Keratinocyte (primary cell): ENCODE results near the gene MYO1D. TPM values are rescaled to one million over a fixed set of nuclear protein-coding genes. Genes with fewer than 3 reads are reported as not detected.

Experiments used
- DNase-seq: peaks from one replicate; pipeline ENCODE4 v3.0.0-alpha.2; 2011; ENCODE audit warnings: low read depth, missing footprints, low spot score
- FAIRE-seq: peaks from 2 replicates; lab custom pipeline; 2011; peaks lifted over from hg19 to GRCh38; lab: Jason Lieb, UNC
- H2AFZ ChIP-seq: 2 replicates; pipeline ENCODE4 v1.6.0; 2012; ENCODE audit warnings: low read length, control low read depth, inconsistent platforms; ENCODE audit not compliant: control insufficient read depth
- H3K27ac ChIP-seq: 2 replicates; pipeline ENCODE4 v1.5.1; 2011; ENCODE audit warnings: low read length; ENCODE audit not compliant: control insufficient read depth, insufficient read depth
- H3K27me3 ChIP-seq: 3 replicates; pipeline ENCODE4 v1.6.0; 2011; ENCODE audit warnings: low read length; ENCODE audit not compliant: control insufficient read depth, insufficient read depth; ENCODE audit errors: extremely low read depth
- H3K36me3 ChIP-seq, 2 experiments: 2 replicates in 1 of 2; 3 replicates in 1 of 2; pipeline ENCODE4 v1.5.1; 2011; ENCODE audit warnings: low read length in 2 of 2, mild to moderate bottlenecking in 1 of 2; ENCODE audit not compliant: control insufficient read depth in 2 of 2, insufficient read depth in 2 of 2; ENCODE audit errors: extremely low read depth in 1 of 2
- H3K4me1 ChIP-seq: 3 replicates; pipeline ENCODE4 v1.5.1; 2011; ENCODE audit warnings: low read length; ENCODE audit not compliant: control insufficient read depth, insufficient read depth; ENCODE audit errors: extremely low read depth
- H3K4me2 ChIP-seq: 3 replicates; pipeline ENCODE4 v1.6.0; 2011; ENCODE audit warnings: low read depth, low read length; ENCODE audit not compliant: control insufficient read depth, insufficient read depth; ENCODE audit errors: extremely low read depth
- H3K4me3 ChIP-seq, 3 experiments: fragments of 200-600 bp in 1 of 3; sonication (generic) in 1 of 3; 2 replicates in 2 of 3; 3 replicates in 1 of 3; pipeline ENCODE4 v1.5.1; 2011 to 2016; ENCODE audit warnings: low read length in 3 of 3, mild to moderate bottlenecking in 3 of 3, control low read depth in 2 of 3, inconsistent platforms in 1 of 3, low read depth in 1 of 3, mixed read lengths in 1 of 3, mixed run types in 1 of 3, moderate library complexity in 1 of 3; ENCODE audit not compliant: control insufficient read depth in 2 of 3, insufficient read depth in 2 of 3; ENCODE audit errors: extremely low read depth in 1 of 3
- H3K79me2 ChIP-seq: 2 replicates; pipeline ENCODE4 v1.6.0; 2012; ENCODE audit warnings: low read length; ENCODE audit not compliant: control insufficient read depth, insufficient read depth
- H3K9ac ChIP-seq: 3 replicates; pipeline ENCODE4 v1.6.0; 2011; ENCODE audit warnings: low read length; ENCODE audit not compliant: control insufficient read depth, insufficient read depth; ENCODE audit errors: extremely low read depth
- H3K9me1 ChIP-seq: 3 replicates; pipeline ENCODE4 v1.6.0; 2011; ENCODE audit warnings: low read length; ENCODE audit not compliant: control insufficient read depth, insufficient read depth; ENCODE audit errors: extremely low read depth
- H3K9me3 ChIP-seq: 2 replicates; pipeline ENCODE4 v1.5.1; 2012; ENCODE audit warnings: low read depth, low read length; ENCODE audit not compliant: control insufficient read depth
- H4K20me1 ChIP-seq: 3 replicates; pipeline ENCODE4 v1.6.0; 2011; ENCODE audit warnings: low read length; ENCODE audit not compliant: control insufficient read depth, insufficient read depth; ENCODE audit errors: extremely low read depth
- EZH2 ChIP-seq: IDR thresholded peaks from one replicate; pipeline ENCODE4 v1.6.1; 2012; ENCODE audit warnings: inconsistent platforms, mild to moderate bottlenecking, low read length, moderate library complexity
- dilution Hi-C: fragments of 300-500 bp; cut with MboI; formaldehyde crosslinking; loops from one replicate; pipeline ENCODE4 v1.7.0; 2020; ENCODE audit warnings: low sequenced_read_pairs; ENCODE audit not compliant: extremely low pct_ligation_motif_present
- polyA plus RNA-seq, 5 experiments: library from polyadenylated mRNA; depleted of rRNA in 3 of 5; stranded (reverse) in 3 of 5; stranded (forward) in 1 of 5; unstranded in 1 of 5; fragments of >200 nt; gene quantifications; 1 replicate in 1 of 5; 2 replicates in 3 of 5; 3 replicates in 1 of 5; pipeline versions ENCODE4 v1.2.1 to v1.2.3, GENCODE V29; 2011 to 2012; ENCODE audit warnings: missing spikeins in 2 of 5, low read depth in 1 of 5, low replicate concordance in 1 of 5
- TF ChIP-seq, protein P1 (sequence below), 3 experiments: IDR thresholded peaks in 1 of 3; conservative IDR thresholded peaks in 1 of 3; optimal IDR thresholded peaks in 1 of 3; 2 replicates in 2 of 3; 3 replicates in 1 of 3; pipeline versions ENCODE3 to v1.5.1; 2011; ENCODE audit warnings: low read length in 3 of 3, mild to moderate bottlenecking in 3 of 3, moderate library complexity in 2 of 3, control low read depth in 1 of 3, inconsistent platforms in 1 of 3; ENCODE audit not compliant: insufficient read depth in 2 of 3; ENCODE audit errors: extremely low read depth in 1 of 3

MYO1D gene
- polyA plus RNA-seq, 1 donor (not counting 4 experiments of a cell fraction or from before 2014, with no cell fraction given), result 33.7 TPM

DNA sequence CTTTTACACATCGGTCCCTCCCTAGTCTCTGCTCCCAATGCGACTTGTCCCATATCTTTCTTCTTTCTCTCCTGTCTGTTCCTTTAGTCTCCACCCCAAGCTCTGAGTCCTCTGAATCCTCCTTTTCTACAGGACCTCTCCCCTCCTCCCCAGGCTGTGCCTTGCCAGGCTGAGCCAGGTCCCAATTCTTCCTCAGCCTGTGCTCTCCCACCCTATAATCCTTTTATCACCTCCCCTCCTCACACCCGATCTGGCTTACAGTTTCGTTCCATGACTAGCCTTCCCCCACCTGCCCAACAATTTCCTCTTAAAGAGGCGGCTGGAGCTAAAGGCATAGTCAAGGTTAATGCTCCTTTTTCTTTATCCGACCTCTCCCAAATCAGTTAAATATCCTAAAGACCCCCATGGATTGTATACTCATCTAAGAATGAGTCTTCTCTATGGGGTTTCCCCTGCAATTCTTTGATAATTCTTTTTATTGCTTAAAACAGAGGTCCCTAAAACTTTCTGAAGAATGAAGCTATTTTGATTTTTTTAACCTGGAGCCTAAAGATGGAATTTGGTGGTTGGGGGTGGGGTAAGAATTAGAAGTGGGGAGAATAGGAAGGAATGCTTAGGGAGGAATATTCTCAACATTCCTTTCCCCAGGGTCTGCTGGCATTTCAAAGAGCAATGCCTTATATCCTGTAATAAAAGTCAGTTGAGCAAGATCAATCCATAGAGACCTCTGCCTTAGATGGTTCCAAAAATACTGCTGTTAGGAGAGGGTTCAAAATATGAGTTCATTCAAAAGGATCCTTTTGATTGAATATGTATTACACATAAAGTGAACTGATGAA lies 102.8 kb downstream of the MYO1D start:
- dilution Hi-C loops, result no loop called here
- no peak overlapping the region for H3K4me2 ChIP-seq
- H3K36me3 ChIP-seq, result no peaks in the 10 kb centered on the region
- DNase-seq (no peak), FAIRE-seq (no peak)
- H4K20me1 ChIP-seq, result no peaks in the 10 kb centered on the region
- H3K9me1 ChIP-seq, result no peaks in the 10 kb centered on the region
- H3K4me3 ChIP-seq, result no peak overlapping the region
- no peaks in the 10 kb centered on the region for H3K27me3 ChIP-seq
- H2AFZ ChIP-seq, result no peak overlapping the region
- no peak overlapping the region for H3K9ac ChIP-seq
- H3K9me3 ChIP-seq, result no peaks in the 10 kb centered on the region
- H3K4me1 ChIP-seq, result no peaks in the 10 kb centered on the region
- no peaks in the 10 kb centered on the region for H3K79me2 ChIP-seq
- no peak for TF ChIP-seq EZH2
- TF ChIP-seq, protein P1, sequence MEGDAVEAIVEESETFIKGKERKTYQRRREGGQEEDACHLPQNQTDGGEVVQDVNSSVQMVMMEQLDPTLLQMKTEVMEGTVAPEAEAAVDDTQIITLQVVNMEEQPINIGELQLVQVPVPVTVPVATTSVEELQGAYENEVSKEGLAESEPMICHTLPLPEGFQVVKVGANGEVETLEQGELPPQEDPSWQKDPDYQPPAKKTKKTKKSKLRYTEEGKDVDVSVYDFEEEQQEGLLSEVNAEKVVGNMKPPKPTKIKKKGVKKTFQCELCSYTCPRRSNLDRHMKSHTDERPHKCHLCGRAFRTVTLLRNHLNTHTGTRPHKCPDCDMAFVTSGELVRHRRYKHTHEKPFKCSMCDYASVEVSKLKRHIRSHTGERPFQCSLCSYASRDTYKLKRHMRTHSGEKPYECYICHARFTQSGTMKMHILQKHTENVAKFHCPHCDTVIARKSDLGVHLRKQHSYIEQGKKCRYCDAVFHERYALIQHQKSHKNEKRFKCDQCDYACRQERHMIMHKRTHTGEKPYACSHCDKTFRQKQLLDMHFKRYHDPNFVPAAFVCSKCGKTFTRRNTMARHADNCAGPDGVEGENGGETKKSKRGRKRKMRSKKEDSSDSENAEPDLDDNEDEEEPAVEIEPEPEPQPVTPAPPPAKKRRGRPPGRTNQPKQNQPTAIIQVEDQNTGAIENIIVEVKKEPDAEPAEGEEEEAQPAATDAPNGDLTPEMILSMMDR (optimal IDR thresholded peaks at IDR 0.05 in 1 of 3, IDR thresholded peaks at IDR 0.05 in 1 of 3, conservative IDR thresholded peaks at IDR 0.05 in 1 of 3; ENCODE audit: extremely low read depth in 1 of 3, insufficient read depth in 2 of 3, low read length in 3 of 3), result no peak
- H3K27ac ChIP-seq, result no peak overlapping the region

GRCh38 chr17:32772453-32773025 lies 104.4 kb downstream of the MYO1D start:
- dilution Hi-C loops, result no loop called here
- peaks cover 0 to 3% of the 10 kb centered on the region in 2 experiments for H3K36me3 ChIP-seq
- no peak for DNase-seq

More at GRCh38 chr17:32772453-32773025, 104.4 kb downstream of the MYO1D start:
- H2AFZ ChIP-seq, result no peak overlapping the region
- H3K4me3 ChIP-seq, result no peak overlapping the region
- TF ChIP-seq, protein P1 (optimal IDR thresholded peaks at IDR 0.05 in 1 of 3, IDR thresholded peaks at IDR 0.05 in 1 of 3, conservative IDR thresholded peaks at IDR 0.05 in 1 of 3; ENCODE audit: extremely low read depth in 1 of 3, insufficient read depth in 2 of 3, low read length in 3 of 3), result no peak
- no peak for TF ChIP-seq EZH2
- H4K20me1 ChIP-seq, result no peaks in the 10 kb centered on the region
- no peak overlapping the region for H3K9ac ChIP-seq
- no peak overlapping the region for H3K4me2 ChIP-seq
- no peak overlapping the region for H3K27ac ChIP-seq
- H3K4me1 ChIP-seq, result no peaks in the 10 kb centered on the region
- H3K27me3 ChIP-seq, result no peaks in the 10 kb centered on the region
- H3K9me3 ChIP-seq, result no peaks in the 10 kb centered on the region
- no peaks in the 10 kb centered on the region for H3K9me1 ChIP-seq
- no peak for FAIRE-seq
- H3K79me2 ChIP-seq, result no peaks in the 10 kb centered on the region
